Adipose tissue (tissue), 3 donors: ENCODE results near the gene CKAP2. TPM values are rescaled to one million over a fixed set of nuclear protein-coding genes. Genes with fewer than 3 reads are reported as not detected.
"Not testable (repeated sequence)": the region's sequence is repeated elsewhere in the genome, so short reads cannot be mapped to it uniquely, and the experiment has no call there.

Experiments
- H3K27ac ChIP-seq: one replicate; pipeline ENCODE4 v1.5.1; 2013; ENCODE audit warnings: low read depth, low read length
- WGBS, 3 donors: extraction: QIAGEN DNeasy Blood & Tissue Kit; methylation state at CpG; one replicate each; pipeline ENCODE4 v1.1.7; 2013; 5-methylcytosine and 5-hydroxymethylcytosine counted together
- polyA plus RNA-seq, 3 donors: library from polyadenylated mRNA; stranded (reverse); fragments of 200-250 nt; gene quantifications; one replicate each; pipeline ENCODE4 v1.2.3, GENCODE V29; 2013
- donor health status: healthy with polysubstance abuse.
- donor health status: Bipolar disorder and iron deficiency.
- donor health status: healthy.

Gene CKAP2, protein sequence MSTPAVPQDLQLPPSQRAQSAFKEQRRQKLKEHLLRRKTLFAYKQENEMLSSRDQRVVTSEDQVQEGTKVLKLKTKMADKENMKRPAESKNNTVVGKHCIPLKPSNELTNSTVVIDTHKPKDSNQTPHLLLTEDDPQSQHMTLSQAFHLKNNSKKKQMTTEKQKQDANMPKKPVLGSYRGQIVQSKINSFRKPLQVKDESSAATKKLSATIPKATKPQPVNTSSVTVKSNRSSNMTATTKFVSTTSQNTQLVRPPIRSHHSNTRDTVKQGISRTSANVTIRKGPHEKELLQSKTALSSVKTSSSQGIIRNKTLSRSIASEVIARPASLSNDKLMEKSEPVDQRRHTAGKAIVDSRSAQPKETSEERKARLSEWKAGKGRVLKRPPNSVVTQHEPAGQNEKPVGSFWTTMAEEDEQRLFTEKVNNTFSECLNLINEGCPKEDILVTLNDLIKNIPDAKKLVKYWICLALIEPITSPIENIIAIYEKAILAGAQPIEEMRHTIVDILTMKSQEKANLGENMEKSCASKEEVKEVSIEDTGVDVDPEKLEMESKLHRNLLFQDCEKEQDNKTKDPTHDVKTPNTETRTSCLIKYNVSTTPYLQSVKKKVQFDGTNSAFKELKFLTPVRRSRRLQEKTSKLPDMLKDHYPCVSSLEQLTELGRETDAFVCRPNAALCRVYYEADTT
- polyA plus RNA-seq = 1 to 10 TPM in 2 of 3 donors, under 1 TPM in 1; 0.66 to 1.8 (median 1.3) TPM

DNA sequence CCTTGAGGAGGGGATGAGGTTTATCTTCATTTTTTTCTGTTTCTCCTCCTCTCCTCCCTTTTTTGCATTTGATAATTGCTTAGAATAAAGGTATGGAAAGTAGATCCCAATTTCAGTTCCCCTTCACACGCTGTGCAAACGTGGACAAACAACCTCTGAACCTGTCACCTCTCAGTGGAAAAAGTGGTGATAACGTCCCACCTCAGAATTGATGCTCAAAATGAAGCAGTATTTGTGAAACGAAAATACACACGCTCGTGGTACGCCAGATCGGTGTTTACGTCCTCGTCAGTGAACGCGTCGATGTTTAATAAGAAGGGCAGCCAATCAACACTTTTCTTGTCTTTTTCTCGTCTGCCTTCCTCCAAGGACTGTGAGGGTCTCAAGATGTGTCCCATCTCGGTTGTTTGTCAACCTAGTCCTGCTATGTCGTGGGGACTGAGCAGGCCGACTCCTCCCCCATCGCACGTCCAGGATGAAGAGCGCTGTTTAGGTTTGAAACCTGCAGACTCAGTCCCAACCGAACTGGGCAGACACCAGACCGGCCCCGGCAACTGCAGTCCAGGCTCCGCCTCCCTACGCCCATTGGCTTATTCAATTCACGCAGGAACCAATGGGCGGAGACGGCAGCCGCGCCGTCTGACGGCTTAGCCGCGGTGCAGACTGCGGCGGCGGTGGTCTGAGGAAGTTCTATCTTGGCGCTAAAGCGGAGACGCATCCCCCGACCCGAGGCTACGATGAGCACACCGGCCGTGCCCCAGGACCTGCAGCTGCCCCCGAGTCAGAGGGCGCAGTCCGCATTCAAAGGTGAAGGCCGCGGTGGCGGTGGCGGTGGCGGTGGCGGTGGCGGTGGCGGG lies at the start of gene CKAP2:
Gene CKAP2, plus strand, starts transcription at position 659 of the 857 bp plus-strand sequence. Its CDS starts 79 bp downstream, at position 738.
- WGBS, 3 donors = 0% methylated on average over 52 to 55 of the region's 56 CpGs
- H3K27ac ChIP-seq = no peak within 1 kb of the TSS

DNA sequence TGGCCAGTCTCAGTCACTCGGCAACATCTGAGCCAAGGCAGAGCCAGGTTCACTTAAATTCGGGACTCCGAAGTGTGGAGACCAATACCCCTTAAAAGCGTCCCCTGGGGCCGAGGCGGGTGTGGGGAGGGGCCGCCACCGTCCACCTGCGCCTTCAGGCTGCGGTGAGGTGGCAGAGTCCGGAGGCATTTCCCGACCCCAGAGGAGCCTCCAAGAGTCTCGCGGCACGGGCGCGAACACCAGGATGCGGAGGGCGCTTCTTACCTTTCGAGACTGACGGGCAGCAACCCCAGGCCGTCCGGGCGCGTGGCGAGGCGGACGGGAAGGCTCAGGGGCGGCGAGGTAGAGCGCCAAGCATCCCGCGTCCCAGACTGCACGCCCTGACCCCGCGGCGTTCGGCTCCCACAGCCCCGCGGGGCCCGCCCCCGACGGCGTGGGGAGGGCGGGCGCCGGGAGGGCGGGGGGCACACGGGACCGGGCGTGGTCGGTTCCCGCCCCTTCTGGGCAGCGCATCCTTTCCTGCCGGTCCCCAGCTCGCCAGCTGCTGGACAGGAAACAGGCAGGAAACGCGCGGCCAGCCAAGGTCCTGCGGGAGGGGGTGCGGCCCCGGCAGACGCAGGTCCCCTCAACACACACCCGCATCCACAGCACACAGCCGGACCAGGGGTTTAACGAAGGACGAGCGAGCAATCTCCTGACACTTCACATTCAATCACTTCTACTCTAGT lies 49.3 kb upstream of the CKAP2 start, which contains the start of gene THSD1:
Gene THSD1, minus strand, starts transcription at position 406 of the 728 bp plus-strand sequence. CDS start 3,572 bp downstream, outside the sequence.
- WGBS, 3 donors = 1% methylated on average over 64 to 68 of the region's 68 CpGs
- H3K27ac ChIP-seq = no peak within 1 kb of the TSS

DNA sequence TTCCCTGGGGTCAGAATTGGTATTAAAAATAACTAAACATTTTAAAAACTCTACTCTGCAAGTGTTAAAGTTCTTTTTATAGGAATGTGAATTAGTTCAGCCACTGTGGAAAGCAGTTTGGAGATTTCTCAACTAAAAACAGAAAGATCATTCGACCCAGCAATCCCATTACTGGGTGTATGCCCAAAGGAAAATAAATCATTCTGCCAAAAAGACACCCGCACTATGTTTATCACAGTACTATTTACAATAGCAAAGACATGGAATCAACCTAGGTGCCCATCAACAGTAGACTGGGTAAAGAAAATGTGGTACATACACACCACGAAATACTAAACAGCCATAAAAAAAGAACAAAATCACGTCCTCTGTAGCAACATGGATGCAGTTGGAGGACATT lies 48.6 kb upstream of the CKAP2 start:
- WGBS, 3 donors = 39 to 59% (median 49%) methylated on average over 4 of the region's 4 CpGs
- no peak overlapping the region for H3K27ac ChIP-seq

DNA sequence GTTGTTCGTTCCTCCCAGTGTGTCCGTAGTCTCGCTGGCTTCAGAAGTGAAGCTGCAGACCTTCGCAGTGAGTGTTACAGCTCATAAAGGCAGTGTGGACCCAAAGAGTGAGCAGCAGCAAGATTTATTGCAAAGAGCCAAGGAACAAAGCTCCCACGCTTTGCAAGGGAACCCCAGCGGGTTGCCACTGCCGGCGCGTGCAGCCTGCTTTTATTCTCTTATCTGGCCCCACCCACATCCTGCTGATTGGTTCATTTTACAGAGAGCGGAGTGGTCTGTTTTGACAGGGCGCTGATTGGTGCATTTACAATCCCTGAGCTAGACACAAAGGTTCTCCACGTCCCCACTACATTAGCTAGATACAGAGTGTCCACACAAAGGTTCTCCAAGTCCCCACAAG lies 47.8 kb upstream of the CKAP2 start:
- 96 to 97% (median 96%) methylated on average over 12 of the region's 12 CpGs for WGBS, 3 donors
- not testable (repeated sequence) for H3K27ac ChIP-seq

DNA sequence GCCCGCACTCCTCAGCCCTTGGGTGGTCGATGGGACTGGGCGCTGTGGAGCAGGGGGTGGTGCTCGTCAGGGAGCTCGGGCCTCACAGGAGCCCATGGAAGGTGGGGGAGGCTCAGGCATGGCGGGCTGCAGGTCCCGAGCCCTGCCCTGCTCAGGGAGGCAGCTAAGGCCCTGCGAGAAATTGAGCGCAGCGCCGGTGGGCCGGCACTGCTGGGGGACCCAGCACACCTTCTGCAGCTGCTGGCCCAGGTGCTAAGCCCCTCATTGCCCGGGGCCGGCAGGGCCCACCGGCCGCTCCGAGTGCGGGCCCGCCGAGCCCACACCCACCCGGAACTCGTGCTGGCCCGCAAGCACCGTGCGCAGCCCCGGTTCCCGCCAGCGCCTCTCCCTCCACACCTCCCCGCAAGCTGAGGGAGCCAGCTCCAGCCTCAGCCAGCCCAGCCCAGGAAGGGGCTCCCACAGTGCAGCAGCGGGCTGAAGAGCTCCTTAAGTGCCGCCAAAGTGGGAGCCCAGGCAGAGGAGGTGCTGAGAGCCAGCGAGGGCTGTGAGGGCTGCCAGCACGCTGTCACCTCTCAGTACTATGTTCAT lies 47.1 kb upstream of the CKAP2 start:
- 96 to 98% (median 97%) methylated on average over 22 to 33 of the region's 33 CpGs for WGBS, 3 donors
- not testable (repeated sequence) for H3K27ac ChIP-seq

DNA sequence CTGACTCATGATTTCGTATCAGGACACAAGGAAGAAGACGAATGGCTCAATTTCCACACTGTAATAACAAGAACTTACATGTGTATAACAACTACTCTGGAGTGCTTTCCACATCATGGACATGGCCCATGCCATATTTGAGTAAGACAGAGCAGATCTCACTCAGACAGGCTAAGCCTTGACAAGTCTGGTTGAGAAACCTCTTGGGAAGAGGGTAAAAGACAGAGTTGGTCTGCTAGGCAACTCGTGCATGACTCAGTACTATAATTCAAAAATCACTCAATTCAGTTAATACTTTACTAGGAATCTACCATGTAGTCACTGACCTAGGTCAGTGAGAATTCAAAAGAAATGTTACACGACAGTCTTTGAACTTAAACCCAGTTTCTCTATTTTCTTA lies 43.6 kb upstream of the CKAP2 start:
- H3K27ac ChIP-seq = no peak overlapping the region
- 70 to 84% (median 78%) methylated on average over 4 of the region's 4 CpGs for WGBS, 3 donors

DNA sequence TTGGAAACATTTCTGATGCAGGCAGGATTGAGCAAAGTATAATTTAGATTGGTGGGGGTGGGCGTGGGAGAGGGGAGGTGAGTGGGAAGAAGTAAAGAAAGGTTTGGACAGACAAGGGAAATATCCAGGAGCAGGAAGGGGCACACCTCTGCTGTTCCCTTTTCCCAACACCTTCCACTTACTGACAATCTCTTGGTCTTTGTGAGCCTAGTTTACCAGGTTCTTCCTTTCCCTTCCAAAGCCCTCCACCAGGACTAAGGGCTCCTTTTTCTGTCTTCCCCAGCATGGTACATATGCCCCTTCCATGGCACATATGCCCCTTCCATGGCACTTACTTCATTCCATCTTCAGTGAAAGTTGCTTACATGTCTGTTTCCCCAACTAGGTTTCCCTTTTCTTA lies 43.1 kb upstream of the CKAP2 start:
- WGBS, 3 donors = 96 to 100% (median 100%) methylated on average over 1 of the region's 1 CpG
- no peak overlapping the region for H3K27ac ChIP-seq

DNA sequence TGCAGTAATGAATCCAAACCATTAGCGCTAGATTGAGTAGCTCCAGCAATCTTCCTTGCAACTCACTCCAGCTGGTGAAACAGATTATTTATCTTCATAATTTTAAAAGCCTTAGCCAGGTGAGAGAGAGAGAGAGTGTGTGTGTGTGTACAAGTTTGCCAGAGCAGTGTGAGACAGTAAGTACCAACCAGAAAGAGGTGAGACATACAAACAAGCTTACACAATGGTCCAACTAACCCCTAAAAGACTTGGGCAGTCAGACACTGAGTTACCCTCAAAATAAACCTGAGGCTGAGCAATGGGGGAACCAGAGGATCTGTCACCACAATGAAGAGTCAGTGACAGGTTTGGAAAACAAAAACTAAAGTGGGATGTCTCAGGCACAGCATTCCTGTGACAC lies 41.2 kb upstream of the CKAP2 start:
- no peak overlapping the region for H3K27ac ChIP-seq
- WGBS, 3 donors = 86 to 100% (median 91%) methylated on average over 1 of the region's 1 CpG

DNA sequence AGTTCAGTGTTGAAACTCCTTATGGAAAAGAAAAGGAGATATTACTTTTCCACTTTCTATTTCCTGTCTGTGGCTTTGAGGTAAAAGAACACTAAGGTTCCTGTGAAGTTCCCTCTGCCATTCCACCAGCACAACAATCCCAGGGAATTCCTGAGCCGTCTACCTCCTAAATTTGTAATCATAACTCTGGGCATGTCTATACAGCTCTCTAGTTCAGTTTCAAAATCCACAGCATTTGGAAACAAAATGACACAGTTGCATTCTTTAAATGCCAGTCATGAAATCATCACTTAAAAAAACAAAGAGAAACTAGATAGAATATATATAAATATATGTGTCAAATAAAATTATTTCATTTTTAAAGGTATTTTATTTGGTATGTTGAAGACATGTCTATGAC lies 40.3 kb upstream of the CKAP2 start:
- 56 to 82% (median 63%) methylated on average over 1 of the region's 1 CpG for WGBS, 3 donors
- no peak overlapping the region for H3K27ac ChIP-seq

DNA sequence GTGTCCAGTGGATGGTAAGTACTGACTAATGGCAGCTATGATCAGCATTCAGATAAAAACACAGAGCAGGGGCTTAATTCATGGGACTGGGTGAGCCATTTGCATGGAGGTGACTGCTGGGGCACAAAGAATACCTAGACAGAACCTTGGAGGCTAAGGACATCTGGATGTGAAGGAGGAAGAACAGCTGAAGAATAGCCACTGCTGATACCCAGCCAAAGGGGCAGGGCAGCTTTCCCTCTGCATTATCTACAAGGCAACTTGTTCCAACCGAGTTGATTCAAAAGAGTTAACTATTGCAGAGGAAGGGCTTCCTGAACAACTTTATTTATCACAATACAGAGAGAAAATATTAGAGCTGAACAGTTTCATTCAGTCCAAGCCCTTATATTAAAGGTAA lies 36.2 kb upstream of the CKAP2 start:
- 28 to 49% (median 36%) methylated on average over 1 of the region's 1 CpG for WGBS, 3 donors
- no peak overlapping the region for H3K27ac ChIP-seq

DNA sequence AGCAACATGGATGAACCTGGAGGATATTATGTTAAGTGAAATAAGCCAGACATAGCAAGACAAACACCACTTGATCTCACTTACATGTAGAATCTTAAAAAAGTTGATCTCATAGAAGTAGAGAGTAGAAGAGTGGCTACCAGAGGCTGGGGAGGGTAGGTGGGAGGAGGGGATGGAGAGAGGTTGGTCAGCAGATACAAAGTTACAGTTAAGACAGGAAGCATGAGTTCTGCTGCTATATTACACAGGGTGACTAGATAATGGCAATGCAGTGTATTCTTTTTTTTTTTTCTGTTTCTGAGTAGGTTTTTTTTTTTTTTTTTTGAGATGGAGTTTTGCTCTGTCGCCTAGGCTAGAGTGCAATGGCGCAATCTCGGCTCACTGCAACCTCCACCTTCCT lies 34.1 kb upstream of the CKAP2 start:
- WGBS, 3 donors = 73 to 97% (median 81%) methylated on average over 3 of the region's 3 CpGs
- H3K27ac ChIP-seq = no peak overlapping the region

DNA sequence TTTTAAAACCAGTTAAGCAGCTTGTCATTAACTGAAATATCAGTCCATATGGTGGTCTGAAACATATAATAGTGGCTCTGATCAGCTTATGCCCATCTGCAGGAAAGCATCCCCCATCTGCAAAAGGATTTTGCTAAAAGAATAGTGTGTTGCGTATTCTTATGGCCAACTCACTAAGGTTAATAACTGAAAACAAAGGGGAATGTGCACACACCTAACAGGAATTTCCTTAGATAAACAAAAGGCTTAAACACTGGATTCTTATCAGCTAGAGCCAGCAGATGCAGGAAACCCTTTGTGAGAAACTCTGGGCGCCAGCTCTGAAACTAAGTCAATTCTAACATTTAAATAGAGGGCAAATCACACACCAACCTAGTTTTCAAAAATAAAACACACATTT lies 27.0 kb upstream of the CKAP2 start:
- WGBS, 3 donors = 23 to 78% (median 65%) methylated on average over 2 of the region's 2 CpGs
- no peak overlapping the region for H3K27ac ChIP-seq

DNA sequence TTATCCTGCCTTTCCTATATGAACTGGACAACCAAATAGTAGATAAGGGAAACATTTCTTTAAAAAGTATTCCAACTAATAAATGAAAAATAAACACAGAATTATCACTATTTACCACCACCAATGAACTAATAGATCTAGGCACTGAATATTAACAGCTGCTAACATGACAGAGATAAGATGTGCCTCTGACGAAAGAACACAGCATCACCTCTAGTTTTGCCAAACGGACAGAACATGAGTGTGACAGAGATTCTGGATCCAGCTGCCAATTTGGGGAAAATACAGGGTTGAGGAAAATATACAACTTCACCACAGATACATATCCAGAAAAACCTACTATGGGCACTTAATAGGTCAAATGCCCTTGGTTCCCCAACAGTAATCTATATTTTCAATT lies 22.8 kb upstream of the CKAP2 start:
- WGBS, 3 donors = 63 to 95% (median 88%) methylated on average over 2 of the region's 2 CpGs
- H3K27ac ChIP-seq = no peak overlapping the region

DNA sequence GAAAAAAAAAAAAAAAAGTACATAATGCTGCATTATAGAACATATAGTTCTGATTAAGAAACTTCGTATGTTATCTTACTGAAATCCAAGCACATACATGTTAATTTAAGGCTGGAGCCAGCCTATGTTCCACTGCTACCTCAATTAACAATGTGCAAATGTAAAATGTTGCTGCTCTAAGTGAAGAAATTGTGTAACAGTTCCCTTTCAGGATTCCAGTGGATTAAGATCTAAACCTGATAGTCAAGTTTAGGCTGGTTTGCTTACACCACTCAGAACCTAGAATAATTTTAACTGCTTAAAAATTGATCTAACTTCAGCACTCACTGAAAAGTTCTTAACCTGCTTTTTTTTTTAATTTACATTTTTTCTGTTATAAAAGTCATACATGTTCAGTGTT lies 9.0 kb upstream of the CKAP2 start:
- H3K27ac ChIP-seq = no peak overlapping the region
- 84 to 85% (median 84%) methylated on average over 1 of the region's 1 CpG for WGBS, 3 donors

DNA sequence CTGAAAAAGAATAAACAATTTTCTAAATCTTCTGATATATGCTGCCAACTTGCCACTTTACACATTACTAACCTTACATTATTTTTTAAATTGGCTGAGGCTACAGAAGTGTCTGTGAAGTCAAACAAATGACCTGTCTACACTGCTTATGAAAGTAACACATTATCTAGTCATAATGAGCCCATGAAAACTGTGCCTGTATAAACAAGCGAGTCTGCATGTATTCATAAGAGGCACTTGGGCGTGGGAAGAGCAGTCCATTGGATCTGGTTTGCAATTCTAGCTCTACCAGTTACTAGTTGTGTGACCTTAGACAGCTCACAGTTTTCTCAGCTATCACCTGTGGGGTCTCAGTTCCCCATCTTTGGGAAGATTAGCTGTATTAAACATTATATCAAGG lies 7.9 kb upstream of the CKAP2 start:
- H3K27ac ChIP-seq = no peak overlapping the region
- 85 to 95% (median 86%) methylated on average over 2 of the region's 2 CpGs for WGBS, 3 donors

DNA sequence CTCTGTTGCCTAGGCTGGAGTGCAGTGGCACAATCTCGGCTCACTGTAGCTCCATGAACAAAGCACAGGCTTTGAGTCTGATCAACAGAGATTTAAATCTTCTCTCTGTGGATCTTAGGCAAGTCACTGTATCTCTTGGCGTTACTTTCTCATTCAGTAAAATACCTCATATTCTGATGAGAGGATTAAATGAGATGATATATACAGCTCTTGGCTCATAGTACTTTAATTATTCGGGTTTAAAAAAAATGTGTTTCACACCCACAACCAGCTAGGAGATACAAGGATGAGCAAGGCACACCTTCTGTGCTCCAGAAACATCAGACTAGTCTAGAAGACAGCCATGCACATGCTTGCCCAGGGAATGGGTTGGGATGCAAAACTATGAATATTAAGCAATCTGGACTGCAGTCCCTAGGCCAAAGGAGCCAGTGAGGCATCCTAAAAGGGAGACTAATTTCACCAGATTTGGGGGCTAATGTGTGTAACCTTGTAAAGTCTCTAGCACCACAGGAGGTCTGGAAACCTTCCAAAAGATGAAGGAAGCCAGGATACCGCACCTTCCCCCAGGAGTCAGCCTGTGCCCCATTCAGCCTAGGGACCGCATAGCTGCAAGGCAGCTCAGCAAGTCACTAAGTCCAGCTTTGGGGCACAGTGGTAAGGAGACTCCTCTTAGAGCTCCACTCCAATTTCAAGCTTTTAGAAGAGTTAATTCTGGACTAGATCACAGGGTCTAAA lies 7.3 kb upstream of the CKAP2 start:
- H3K27ac ChIP-seq = no peak overlapping the region
- 73 to 90% (median 76%) methylated on average over 5 of the region's 5 CpGs for WGBS, 3 donors

DNA sequence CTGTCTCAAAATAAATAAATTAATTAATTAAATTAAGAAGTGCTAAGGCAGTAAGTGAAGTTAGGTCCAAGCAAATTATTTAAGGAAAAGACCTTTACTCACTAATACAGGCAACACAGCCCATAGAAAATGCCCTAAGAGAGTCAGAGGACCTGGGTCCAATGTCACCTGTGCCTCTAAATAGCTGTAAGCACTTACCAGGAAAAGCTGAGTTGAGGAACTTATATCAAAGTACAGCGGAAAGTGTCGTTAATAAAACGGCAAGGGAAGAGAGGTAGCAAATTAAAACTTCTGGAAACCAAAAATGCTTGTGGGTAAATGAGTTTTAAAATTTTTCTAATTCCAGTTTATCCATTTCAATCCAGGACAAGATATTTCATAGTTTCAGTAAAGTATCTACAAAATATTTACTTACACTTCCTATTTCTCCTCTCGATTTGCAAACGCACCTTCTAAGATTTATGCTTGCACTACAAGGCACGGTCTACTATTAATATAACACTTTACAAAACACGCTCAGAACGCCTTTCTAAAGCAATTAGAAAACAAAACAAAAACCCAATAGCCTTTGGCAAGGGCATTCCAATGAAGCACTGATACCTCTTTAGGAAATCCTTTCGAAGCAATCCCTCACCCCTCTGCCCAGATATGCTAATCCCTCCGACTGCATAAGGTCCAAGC lies 5.8 kb upstream of the CKAP2 start:
- H3K27ac ChIP-seq = no peak overlapping the region
- WGBS, 3 donors = 3 to 4% (median 3%) methylated on average over 10 of the region's 10 CpGs
